CD4-positive, alpha-beta T cell (primary cell): ENCODE results near the gene PPP1CC. TPM values are rescaled to one million over a fixed set of nuclear protein-coding genes. Genes with fewer than 3 reads are reported as not detected.
"Not testable (repeated sequence)": the region's sequence is repeated elsewhere in the genome, so short reads cannot be mapped to it uniquely, and the experiment has no call there.

Experiments
- ATAC-seq: fragments of 200-7000 bp; cut with Tn5 transposase; one replicate; pipeline ENCODE4 v1.10.0; 2022; ENCODE audit warnings: mild to moderate bottlenecking; ENCODE audit not compliant: poor library complexity
- CTCF ChIA-PET: fragments of 350-600 bp; sonication (Branson Sonifier 250); formaldehyde crosslinking; loops from one replicate; lab custom pipeline; 2021; ENCODE audit warnings: antibody characterized with exemption, inconsistent platforms; lab: Charles Lee
- POLR2A ChIA-PET: fragments of 350-600 bp; sonication (Branson Sonifier 250); formaldehyde crosslinking; loops from one replicate; lab custom pipeline; 2021; ENCODE audit warnings: antibody characterized with exemption, inconsistent platforms; lab: Charles Lee
- DNase-seq, 14 experiments: peaks; one replicate each; pipeline ENCODE4 v3.0.0-alpha.2; 2013 to 2020; ENCODE audit warnings: mixed read lengths in 2 of 14
- H3K27ac ChIP-seq, 2 donors: one replicate each; pipeline versions ENCODE4 v1.5.1 to v1.7.0; 2013; ENCODE audit warnings: low read length in 2 of 2, low read depth in 1 of 2, mild to moderate bottlenecking in 1 of 2
- H3K27me3 ChIP-seq, 2 experiments: 1 replicate in 1 of 2; 2 replicates in 1 of 2; pipeline versions ENCODE4 v1.6.1 to v1.7.0; 2013; ENCODE audit warnings: low read length in 2 of 2, control low read depth in 1 of 2, mild to moderate bottlenecking in 1 of 2, moderate library complexity in 1 of 2; ENCODE audit not compliant: insufficient read depth in 2 of 2, control insufficient read depth in 1 of 2
- H3K36me3 ChIP-seq: one replicate; pipeline ENCODE4 v1.6.1; 2013; ENCODE audit warnings: low read length, control low read depth; ENCODE audit not compliant: insufficient read depth
- H3K4me1 ChIP-seq: one replicate; pipeline ENCODE4 v1.6.1; 2013; ENCODE audit warnings: low read length, control low read depth; ENCODE audit not compliant: insufficient read depth
- H3K4me3 ChIP-seq: one replicate; pipeline ENCODE4 v1.5.1; 2013; ENCODE audit warnings: mild to moderate bottlenecking, low read length, moderate library complexity
- H3K9me3 ChIP-seq, 2 experiments: 1 replicate in 1 of 2; 2 replicates in 1 of 2; pipeline versions ENCODE4 v1.6.1 to v1.7.0; 2013; ENCODE audit warnings: low read length in 2 of 2, mild to moderate bottlenecking in 2 of 2, control low read depth in 1 of 2, moderate library complexity in 1 of 2; ENCODE audit not compliant: control insufficient read depth in 1 of 2, insufficient read depth in 1 of 2
- H3K27ac Mint-ChIP-seq: one replicate; pipeline ENCODE4 v1.8.0; 2020; ENCODE audit warnings: mixed read lengths
- H3K27me3 Mint-ChIP-seq: one replicate; pipeline ENCODE4 v1.8.0; 2021; ENCODE audit warnings: mixed read lengths
- H3K36me3 Mint-ChIP-seq: one replicate; pipeline ENCODE4 v1.8.0; 2021; ENCODE audit warnings: low read depth, mixed read lengths
- H3K4me1 Mint-ChIP-seq: one replicate; pipeline ENCODE4 v1.8.0; 2021; ENCODE audit warnings: low read depth, mixed read lengths
- H3K4me3 Mint-ChIP-seq: one replicate; pipeline ENCODE4 v1.8.0; 2020; ENCODE audit warnings: mild to moderate bottlenecking, mixed read lengths
- H3K9me3 Mint-ChIP-seq: one replicate; pipeline ENCODE4 v1.8.0; 2020; ENCODE audit warnings: mixed read lengths
- CTCF ChIP-seq: fragments of 200-600 bp; IDR thresholded peaks from one replicate; pipeline ENCODE4 v1.8.0; 2022; ENCODE audit warnings: antibody characterized with exemption, mild to moderate bottlenecking
- intact Hi-C, 2 experiments: fragments of 100-400 bp; cut with DNase I in 1 of 2; cut with micrococcal nuclease in 1 of 2; formaldehyde crosslinking; loops; one replicate each; pipeline versions ENCODE4 v1.15.1 to v1.9.0; 2023 to 2025; cut with DNase I, micrococcal nuclease
- total RNA-seq, 174 experiments: library from RNA in 2 of 174; stranded (reverse) in 2 of 174; gene quantifications; one replicate each; pipeline ENCODE4 v1.2.3 and lab custom pipeline; 2021 to 2026

PPP1CC gene
- total RNA-seq, 2 experiments from 2014 or later, result 146 to 150 TPM

DNA sequence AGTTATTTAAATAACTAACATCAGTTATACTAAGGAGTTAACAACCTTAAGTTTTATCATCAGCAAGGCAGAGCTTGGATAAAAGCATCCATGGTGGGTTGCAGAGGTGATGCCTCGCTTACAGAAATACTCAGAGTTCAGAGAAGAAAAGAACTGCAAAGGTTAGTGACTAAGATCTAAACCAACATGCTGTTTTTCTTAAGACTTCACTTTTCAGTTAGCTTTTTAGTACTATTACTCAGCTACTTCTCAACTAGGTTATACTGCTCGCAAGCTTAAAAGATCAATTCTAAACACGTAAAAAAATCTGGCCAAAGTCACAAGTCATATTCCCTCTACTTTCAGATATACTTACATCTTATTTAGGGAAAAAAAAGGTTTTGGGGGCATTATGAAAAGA is 2.8 kb downstream of the PPP1CC start:
- Histone ChIP-seq H3K4me1 (peaks cover 46% of the 10 kb centered on the region), H3K4me3 (peak overlapping the region; percentile 95), H3K36me3 (peaks cover 5% of the 10 kb centered on the region), H3K27ac (peak overlapping the region in 1 of 2 donors; percentile 42), H3K9me3 (no peaks in the 10 kb centered on the region), H3K27me3 (no peaks in the 10 kb centered on the region)
- ChIA-PET POLR2A (interaction anchor here (1.1 kb wide), 1 partner anchor 290 kb away, joined by 3 read pairs; the partner anchor contains the start of gene ARPC3), CTCF (interaction anchor here (0.9 to 1.8 kb wide), 3 partner anchors 9 to 290 kb away, joined by 3 to 6 read pairs (median 5); partner anchors contain the start of genes ARPC3 and FAM216A)
- H3K36me3 Mint-ChIP-seq, result peaks cover 51% of the 10 kb centered on the region
- no peaks in the 10 kb centered on the region for H3K9me3 Mint-ChIP-seq
- no peak for ATAC-seq
- peak overlapping the region; percentile 98 for H3K27ac Mint-ChIP-seq
- no peak for TF ChIP-seq CTCF
- no peaks in the 10 kb centered on the region for H3K27me3 Mint-ChIP-seq
- H3K4me1 Mint-ChIP-seq, result peaks cover 82% of the 10 kb centered on the region
- DNase-seq, result peak in 1 of 14 experiments; percentile 5
- peak overlapping the region; percentile 69 for H3K4me3 Mint-ChIP-seq
- intact Hi-C loops, result loop anchor here (2.0 to 10.0 kb wide), 10 partner anchors 42 to 1875 kb away; partner anchors contain the start of genes ANKRD13A (in 1 of the 2), ARPC3 (in 1 of the 2), GIT2 (in 1 of the 2) and KCTD10 (in 1 of the 2)

DNA sequence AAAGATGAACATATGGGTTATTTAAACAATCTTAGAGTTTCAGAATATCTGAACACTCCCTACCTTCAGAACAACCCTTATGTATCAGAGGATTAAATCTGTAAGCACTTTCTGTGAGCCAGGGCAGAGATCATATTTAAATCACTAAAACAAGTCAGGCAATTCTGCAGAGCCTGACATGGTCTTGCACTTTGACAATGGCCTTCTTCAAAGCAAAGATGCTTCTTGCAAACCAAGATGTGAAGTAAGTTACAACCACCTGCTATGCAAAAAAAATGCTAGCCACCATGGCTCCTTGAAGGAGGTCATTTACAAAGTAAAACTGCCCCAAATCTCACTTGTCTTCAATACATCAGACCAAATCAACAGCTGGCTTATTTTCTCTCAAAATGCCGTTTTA is 3.2 kb downstream of the PPP1CC start:
- ChIA-PET POLR2A (interaction anchor here (1.1 kb wide), 1 partner anchor 290 kb away, joined by 3 read pairs; the partner anchor contains the start of gene ARPC3), CTCF (interaction anchor here (0.9 to 1.8 kb wide), 2 partner anchors 8 to 290 kb away, joined by 3 to 6 read pairs; partner anchors contain the start of gene ARPC3)
- H3K36me3 Mint-ChIP-seq, result peaks cover 55% of the 10 kb centered on the region
- no peaks in the 10 kb centered on the region for H3K9me3 Mint-ChIP-seq
- peaks cover 50% of the 10 kb centered on the region for H3K4me1 ChIP-seq
- H3K4me3 Mint-ChIP-seq, result peak overlapping the region; percentile 69
- no peaks in the 10 kb centered on the region for H3K9me3 ChIP-seq
- H3K27ac Mint-ChIP-seq, result peak overlapping the region; percentile 98
- no peak for TF ChIP-seq CTCF
- H3K27me3 Mint-ChIP-seq, result no peaks in the 10 kb centered on the region
- H3K27ac ChIP-seq, result peak overlapping the region in 1 of 2 donors; percentile 42
- intact Hi-C loops, result loop anchor here (5.0 to 10.0 kb wide), 3 partner anchors 85 to 237 kb away; partner anchors contain the start of genes RAD9B (in 1 of the 2) and VPS29 (in 1 of the 2)
- no peaks in the 10 kb centered on the region for H3K27me3 ChIP-seq
- H3K4me1 Mint-ChIP-seq, result peaks cover 85% of the 10 kb centered on the region
- DNase-seq, result no peak
- H3K4me3 ChIP-seq, result peak overlapping the region; percentile 95
- peaks cover 7% of the 10 kb centered on the region for H3K36me3 ChIP-seq
- ATAC-seq, result no peak

GRCh38 chr12:110737532-110737931 is 5.2 kb downstream of the PPP1CC start:
- H3K4me1 Mint-ChIP-seq, result peaks cover 85% of the 10 kb centered on the region
- H3K36me3 Mint-ChIP-seq, result peaks cover 65% of the 10 kb centered on the region

DNA sequence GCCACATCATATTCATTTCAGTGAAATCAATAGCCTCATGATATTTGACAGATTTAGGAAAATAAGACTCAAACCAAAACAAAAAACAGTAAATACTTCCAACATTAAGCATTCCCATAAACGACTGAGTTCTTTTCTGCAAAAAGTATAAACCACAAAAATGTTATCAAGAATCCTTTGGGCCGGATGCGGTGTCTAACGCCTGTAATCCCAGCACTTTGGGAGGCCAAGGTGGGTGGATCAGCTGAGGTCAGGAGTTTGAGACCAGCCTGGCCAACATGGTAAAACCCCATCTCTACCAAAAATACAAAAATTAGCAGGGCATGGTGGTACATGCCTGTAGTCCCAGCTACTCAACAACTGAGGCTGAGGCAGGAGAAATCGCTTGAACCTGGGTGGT is 5.7 kb downstream of the PPP1CC start:
- H3K9me3 ChIP-seq, ATAC-seq, CTCF ChIA-PET, H3K4me3 ChIP-seq, H3K27me3 Mint-ChIP-seq, H3K9me3 Mint-ChIP-seq, H3K27ac ChIP-seq, H3K27me3 ChIP-seq: not testable (repeated sequence)
- H3K36me3 ChIP-seq, result peaks cover 23% of the 10 kb centered on the region
- H3K4me1 ChIP-seq, result peaks cover 60% of the 10 kb centered on the region
- Mint-ChIP-seq H3K4me3 (peak overlapping the region; percentile 59), H3K36me3 (peaks cover 69% of the 10 kb centered on the region), H3K27ac (peak overlapping the region; percentile 98), H3K4me1 (peaks cover 90% of the 10 kb centered on the region)
- DNase-seq, result peak in 1 of 14 experiments; percentile 31
- intact Hi-C loops, result loop anchor here (5.0 to 10.0 kb wide), 3 partner anchors 88 to 235 kb away; partner anchors contain the start of genes RAD9B (in 1 of the 2) and VPS29 (in 1 of the 2)
- POLR2A ChIA-PET, result interaction anchor here (0.6 kb wide), 1 partner anchor 452 kb away, joined by 4 read pairs; no protein-coding TSS in a partner anchor

More at GRCh38 chr12:110737532-110737931, 5.2 kb downstream of the PPP1CC start:
- Mint-ChIP-seq H3K27me3 (no peaks in the 10 kb centered on the region), H3K9me3 (no peaks in the 10 kb centered on the region), H3K4me3 (peak overlapping the region; percentile 89), H3K27ac (peak overlapping the region; percentile 98)
- H3K4me1 ChIP-seq, result peaks cover 58% of the 10 kb centered on the region
- H3K4me3 ChIP-seq, result no peak overlapping the region
- ATAC-seq (no peak), DNase-seq (no peak)
- ChIA-PET POLR2A (no interaction called here), CTCF (no interaction called here)
- intact Hi-C loops, result loop anchor here (5.0 to 10.0 kb wide), 3 partner anchors 87 to 235 kb away; partner anchors contain the start of genes RAD9B (in 1 of the 2) and VPS29 (in 1 of the 2)
- no peaks in the 10 kb centered on the region for H3K9me3 ChIP-seq
- no peak for TF ChIP-seq CTCF
- peaks cover 22% of the 10 kb centered on the region for H3K36me3 ChIP-seq
- no peaks in the 10 kb centered on the region for H3K27me3 ChIP-seq
- H3K27ac ChIP-seq, result no peak overlapping the region
